ENCODE measurements around the gene RGS5. TPM values are rescaled to one million over a fixed set of nuclear protein-coding genes. Genes with fewer than 3 reads are reported as not detected.

Gene RGS5
- total and polyA plus RNA-seq, 8 donors = 48.5 to 141 (median 104) TPM

DNA sequence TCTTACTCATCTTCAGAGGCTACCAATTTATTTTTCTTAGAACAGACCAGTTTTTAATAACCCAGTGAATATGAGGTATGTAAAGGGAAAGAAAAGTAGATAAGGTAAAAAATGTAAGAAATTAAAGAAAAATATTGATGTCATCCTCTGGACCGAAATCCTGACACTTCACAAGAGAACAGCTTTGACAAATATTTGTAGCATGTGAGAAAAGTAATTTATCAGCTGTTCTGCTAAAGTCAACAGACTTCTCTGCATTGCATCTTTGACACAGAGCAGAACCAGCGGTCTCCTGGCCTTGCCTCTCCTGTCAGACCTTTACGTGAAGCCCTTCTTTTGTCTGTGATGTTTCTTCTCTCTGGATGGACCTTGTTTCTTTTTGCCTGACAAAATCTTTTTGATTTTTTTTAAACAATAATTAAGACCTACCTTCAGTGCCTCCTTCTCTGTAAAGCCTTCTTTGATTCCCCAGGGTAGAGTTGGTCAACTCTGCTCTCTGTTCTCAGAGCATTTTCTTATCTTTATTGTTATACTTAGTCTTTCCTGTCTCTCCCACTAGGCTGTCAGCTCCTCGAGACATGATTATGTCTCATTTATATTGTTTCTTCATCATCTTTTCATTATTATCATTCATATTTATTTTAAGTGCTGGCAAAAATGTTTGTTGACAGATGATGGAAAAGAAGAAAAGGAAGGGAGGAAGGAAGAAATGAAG lies 98.2 kb downstream of the RGS5 start:
- ATAC-seq (no peak), DNase-seq (no peak)
- no peaks in the 10 kb centered on the region for H3K4me1 ChIP-seq
- H3K4me3 ChIP-seq = no peak overlapping the region
- no peak overlapping the region for H3K27ac ChIP-seq
- H3K36me3 ChIP-seq = no peaks in the 10 kb centered on the region
- H3K9me3 ChIP-seq = peaks cover 0 to 3% of the 10 kb centered on the region in 2 donors
- TF ChIP-seq, protein P1, sequence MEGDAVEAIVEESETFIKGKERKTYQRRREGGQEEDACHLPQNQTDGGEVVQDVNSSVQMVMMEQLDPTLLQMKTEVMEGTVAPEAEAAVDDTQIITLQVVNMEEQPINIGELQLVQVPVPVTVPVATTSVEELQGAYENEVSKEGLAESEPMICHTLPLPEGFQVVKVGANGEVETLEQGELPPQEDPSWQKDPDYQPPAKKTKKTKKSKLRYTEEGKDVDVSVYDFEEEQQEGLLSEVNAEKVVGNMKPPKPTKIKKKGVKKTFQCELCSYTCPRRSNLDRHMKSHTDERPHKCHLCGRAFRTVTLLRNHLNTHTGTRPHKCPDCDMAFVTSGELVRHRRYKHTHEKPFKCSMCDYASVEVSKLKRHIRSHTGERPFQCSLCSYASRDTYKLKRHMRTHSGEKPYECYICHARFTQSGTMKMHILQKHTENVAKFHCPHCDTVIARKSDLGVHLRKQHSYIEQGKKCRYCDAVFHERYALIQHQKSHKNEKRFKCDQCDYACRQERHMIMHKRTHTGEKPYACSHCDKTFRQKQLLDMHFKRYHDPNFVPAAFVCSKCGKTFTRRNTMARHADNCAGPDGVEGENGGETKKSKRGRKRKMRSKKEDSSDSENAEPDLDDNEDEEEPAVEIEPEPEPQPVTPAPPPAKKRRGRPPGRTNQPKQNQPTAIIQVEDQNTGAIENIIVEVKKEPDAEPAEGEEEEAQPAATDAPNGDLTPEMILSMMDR (IDR thresholded peaks at IDR 0.05) = no peak
- intact Hi-C loops (cut with DNase I) = no loop called here
- H3K27me3 ChIP-seq = no peaks in the 10 kb centered on the region

DNA sequence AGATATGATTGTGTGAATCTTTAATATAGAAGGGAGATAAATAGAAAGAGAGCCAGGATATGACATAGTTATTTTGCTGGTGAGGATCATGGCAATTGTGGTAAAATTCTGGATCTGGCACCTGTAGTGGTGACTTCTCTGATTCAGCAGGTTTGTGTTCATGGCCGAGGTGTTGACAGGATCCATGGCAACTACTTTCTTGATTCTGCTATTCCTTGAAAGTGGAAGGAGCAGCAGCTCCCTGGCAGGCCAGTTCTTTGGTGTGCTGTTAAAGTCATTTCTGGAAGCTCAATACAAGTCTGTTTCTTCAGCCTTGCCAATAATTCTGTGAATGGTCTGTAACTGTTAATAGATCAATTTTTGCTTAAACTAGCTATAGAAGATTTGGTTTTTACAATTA lies 100.1 kb downstream of the RGS5 start:
- Histone ChIP-seq H3K4me3 (no peak overlapping the region), H3K9me3 (peaks cover 0 to 1% of the 10 kb centered on the region in 2 donors), H3K36me3 (no peaks in the 10 kb centered on the region), H3K27me3 (no peaks in the 10 kb centered on the region), H3K4me1 (no peaks in the 10 kb centered on the region), H3K27ac (no peak overlapping the region)
- no peak for ATAC-seq
- intact Hi-C loops (cut with DNase I) = no loop called here
- no peak for DNase-seq
- TF ChIP-seq, protein P1 (IDR thresholded peaks at IDR 0.05) = no peak

GRCh38 chr1:163095213-163095612 lies 107.5 kb downstream of the RGS5 start:
- no peak overlapping the region for H3K4me3 ChIP-seq
- no peaks in the 10 kb centered on the region for H3K36me3 ChIP-seq
- H3K27ac ChIP-seq = no peak overlapping the region
- no peak for ATAC-seq
- no peak for DNase-seq
- H3K9me3 ChIP-seq = no peaks in the 10 kb centered on the region
- intact Hi-C loops (cut with DNase I) = no loop called here
- H3K4me1 ChIP-seq = no peaks in the 10 kb centered on the region
- TF ChIP-seq, protein P1 (IDR thresholded peaks at IDR 0.05) = no peak
- H3K27me3 ChIP-seq = no peaks in the 10 kb centered on the region

GRCh38 chr1:163094589-163094988 lies 108.1 kb downstream of the RGS5 start:
- Histone ChIP-seq H3K9me3 (no peaks in the 10 kb centered on the region), H3K27me3 (no peaks in the 10 kb centered on the region), H3K4me3 (no peak overlapping the region), H3K36me3 (no peaks in the 10 kb centered on the region), H3K4me1 (no peaks in the 10 kb centered on the region), H3K27ac (no peak overlapping the region)
- intact Hi-C loops (cut with DNase I) = no loop called here
- DNase-seq (no peak), ATAC-seq (no peak)
- TF ChIP-seq, protein P1 (IDR thresholded peaks at IDR 0.05) = no peak

GRCh38 chr1:163094182-163094581 lies 108.5 kb downstream of the RGS5 start:
- H3K27me3 ChIP-seq = no peaks in the 10 kb centered on the region
- TF ChIP-seq, protein P1 (IDR thresholded peaks at IDR 0.05) = no peak
- ATAC-seq = no peak
- H3K4me1 ChIP-seq = no peaks in the 10 kb centered on the region
- no peaks in the 10 kb centered on the region for H3K9me3 ChIP-seq
- no peak overlapping the region for H3K4me3 ChIP-seq
- intact Hi-C loops (cut with DNase I) = no loop called here
- H3K27ac ChIP-seq = no peak overlapping the region
- DNase-seq = no peak
- H3K36me3 ChIP-seq = no peaks in the 10 kb centered on the region

Measured in left lung (tissue), 10 donors.